Islet of Langerhans (tissue), 1 donor: ENCODE data around the gene ZNF433.
"Not testable (repeated sequence)": the region's sequence is repeated elsewhere in the genome, so short reads cannot be mapped to it uniquely, and the experiment has no call there.

ENCODE experiments used
- FAIRE-seq: peaks from one replicate; lab custom pipeline; 2011; peaks lifted over from hg19 to GRCh38; lab: Jason Lieb, UNC

Gene ZNF433

GRCh38 chr19:12035220-12036172, at the start of gene ZNF433:
ZNF433 (minus strand) TSS chr19:12035679; CDS start chr19:12035539, 140 bp downstream.
- FAIRE-seq: peak; percentile 41

DNA sequence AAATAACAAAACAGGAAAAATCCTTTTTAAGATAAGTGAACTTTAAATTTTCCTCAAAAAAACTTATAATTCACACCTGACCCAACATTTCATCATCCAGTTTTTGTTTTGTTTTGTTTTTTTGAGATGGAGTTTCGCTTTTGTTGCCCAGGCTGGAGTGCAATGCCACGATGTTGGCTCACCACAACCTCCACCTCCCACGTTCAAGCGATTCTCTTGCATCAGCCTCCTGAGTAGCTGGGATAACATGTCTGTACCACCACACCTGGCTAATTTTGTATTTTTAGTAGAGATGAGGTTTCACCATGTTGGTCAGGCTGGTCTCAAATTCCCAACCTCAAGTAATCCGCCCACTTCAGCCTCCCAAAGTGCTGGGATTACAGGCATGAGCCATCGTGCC, 47.9 kb upstream of the ZNF433 start:
- FAIRE-seq: not testable (repeated sequence)

GRCh38 chr19:12077375-12077774, 41.9 kb upstream of the ZNF433 start:
- FAIRE-seq: no peak

- FAIRE-seq: not testable (repeated sequence)
Measured at GRCh38 chr19:12076331-12076730, 40.9 kb upstream of the ZNF433 start.

GRCh38 chr19:12075538-12076139, 40.2 kb upstream of the ZNF433 start:
- FAIRE-seq: no peak

GRCh38 chr19:12064590-12065538, 29.4 kb upstream of the ZNF433 start, which contains the start of gene ZNF844:
ZNF844 (plus strand) TSS chr19:12064731; CDS start chr19:12064874, 143 bp downstream.
- FAIRE-seq: no peak

DNA sequence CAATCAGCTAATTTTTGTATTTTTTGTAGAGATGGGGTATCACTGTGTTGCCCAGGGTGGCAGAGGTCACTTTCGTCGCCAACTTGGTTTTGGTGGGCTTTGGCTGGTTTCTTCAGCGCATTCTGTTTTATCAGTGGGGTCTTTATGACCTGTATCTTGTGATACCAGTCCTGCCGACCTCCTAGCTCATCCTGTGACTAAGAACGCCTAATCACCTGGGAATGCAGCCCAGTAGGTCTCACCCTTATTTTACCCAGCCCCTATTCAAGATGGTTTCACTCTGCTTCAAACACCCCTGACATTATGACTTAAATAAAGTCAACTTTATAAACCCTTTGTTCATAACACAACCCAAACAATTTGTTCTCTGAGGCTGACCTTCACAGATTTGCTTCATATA, 20.3 kb upstream of the ZNF433 start:
- FAIRE-seq: no peak

DNA sequence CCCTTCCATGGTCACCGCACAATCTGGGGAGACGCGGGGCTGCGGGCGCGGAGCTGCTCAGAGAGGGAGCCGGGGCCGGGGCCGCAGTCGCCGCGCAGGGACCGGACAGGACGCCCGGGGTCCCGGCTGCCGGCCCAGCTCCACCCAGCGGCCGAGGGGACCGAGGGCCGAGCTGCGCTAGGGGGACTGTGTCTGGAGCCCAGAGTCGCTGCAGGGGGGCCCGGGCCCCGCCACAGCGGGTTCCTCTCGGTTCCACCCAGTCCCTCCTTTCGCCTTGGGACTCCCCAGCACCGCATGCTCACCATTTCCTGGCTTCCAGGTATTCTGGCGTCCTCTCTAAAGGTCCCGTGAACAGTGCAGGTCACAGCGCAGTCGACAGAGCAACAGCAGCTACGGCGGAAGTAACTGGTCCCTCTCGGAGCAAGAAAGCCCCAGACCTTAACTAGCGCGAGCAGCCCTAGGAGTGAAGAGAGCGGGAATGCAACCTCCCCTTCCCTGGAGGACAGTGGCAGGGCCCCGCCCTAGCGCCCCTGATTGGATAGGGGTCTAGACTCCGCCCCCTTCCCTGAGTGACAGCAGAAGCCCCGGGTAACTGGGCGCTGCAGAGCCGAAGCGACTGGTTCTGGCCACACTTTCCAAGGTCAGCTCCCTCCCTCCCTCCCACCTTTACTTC, 17.2 kb upstream of the ZNF433 start, which contains the start of gene ZNF878:
ZNF878 (minus strand) TSS at position 465 of the 673 bp plus-strand sequence; CDS start at position 305, 160 bp downstream.
- no peak for FAIRE-seq

GRCh38 chr19:12052091-12052496, 16.6 kb upstream of the ZNF433 start:
- FAIRE-seq: no peak

DNA sequence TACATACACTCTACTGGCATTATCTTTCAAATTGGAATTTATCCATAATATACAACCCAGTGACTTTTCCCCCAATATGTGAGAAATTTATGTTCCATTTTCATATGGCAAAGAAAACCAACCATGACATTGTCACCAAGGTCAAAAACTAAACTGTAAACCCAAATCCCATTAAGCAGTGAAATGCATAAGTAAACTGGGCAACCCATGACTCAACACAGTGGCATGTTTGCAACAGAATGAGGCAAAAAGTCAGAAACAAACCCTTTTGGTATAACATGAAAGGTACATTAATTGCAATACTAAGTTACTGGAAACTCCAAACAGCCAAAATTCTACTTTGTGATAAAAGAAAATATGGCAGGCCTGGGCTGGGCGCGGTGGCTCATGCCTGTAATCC, 12.4 kb upstream of the ZNF433 start:
- FAIRE-seq: no peak

GRCh38 chr19:12043752-12044422, 8.4 kb upstream of the ZNF433 start:
- FAIRE-seq: no peak

- no peak for FAIRE-seq
Measured at GRCh38 chr19:12042893-12043292, 7.4 kb upstream of the ZNF433 start.

- FAIRE-seq: no peak
Measured at GRCh38 chr19:12034620-12035019, 859 bp downstream of the ZNF433 start.

- no peak for FAIRE-seq
Measured at GRCh38 chr19:12034198-12034597, 1.3 kb downstream of the ZNF433 start.

GRCh38 chr19:12015753-12016116, 19.7 kb downstream of the ZNF433 start:
- FAIRE-seq: no peak

DNA sequence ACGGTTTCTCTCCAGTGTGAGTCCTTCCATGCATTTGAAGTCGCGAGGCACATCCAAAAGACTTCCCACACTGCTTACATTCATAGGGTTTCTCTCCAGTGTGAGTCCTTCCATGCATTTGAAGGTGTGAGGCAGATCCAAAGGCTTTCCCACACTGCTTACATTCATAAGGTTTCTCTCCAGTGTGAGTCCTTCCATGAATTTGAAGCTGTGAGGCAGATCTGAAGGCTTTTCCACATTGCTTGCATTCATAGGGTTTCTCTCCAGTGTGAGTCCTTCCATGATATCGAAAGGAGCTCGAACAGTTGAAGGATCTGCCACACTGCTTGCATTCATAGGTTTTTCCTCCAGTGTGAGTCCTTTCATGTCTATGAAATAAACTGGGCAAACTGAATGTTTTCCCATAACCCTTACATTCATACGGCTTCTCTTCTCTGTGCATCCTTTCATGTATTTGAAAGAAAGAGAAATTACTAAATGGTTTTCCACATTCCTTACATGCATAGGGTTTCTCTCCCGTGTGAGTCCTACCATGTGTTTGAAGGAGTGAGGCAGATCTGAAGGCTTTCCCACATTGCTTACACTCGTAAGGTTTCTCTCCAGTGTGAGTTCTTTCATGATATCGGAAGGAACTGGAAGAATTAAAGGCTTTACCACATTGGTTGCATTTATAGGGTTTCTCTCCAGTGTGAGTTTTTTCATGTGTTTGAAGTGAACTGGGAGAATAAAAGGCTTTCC, 20.3 kb downstream of the ZNF433 start:
- FAIRE-seq: no peak

DNA sequence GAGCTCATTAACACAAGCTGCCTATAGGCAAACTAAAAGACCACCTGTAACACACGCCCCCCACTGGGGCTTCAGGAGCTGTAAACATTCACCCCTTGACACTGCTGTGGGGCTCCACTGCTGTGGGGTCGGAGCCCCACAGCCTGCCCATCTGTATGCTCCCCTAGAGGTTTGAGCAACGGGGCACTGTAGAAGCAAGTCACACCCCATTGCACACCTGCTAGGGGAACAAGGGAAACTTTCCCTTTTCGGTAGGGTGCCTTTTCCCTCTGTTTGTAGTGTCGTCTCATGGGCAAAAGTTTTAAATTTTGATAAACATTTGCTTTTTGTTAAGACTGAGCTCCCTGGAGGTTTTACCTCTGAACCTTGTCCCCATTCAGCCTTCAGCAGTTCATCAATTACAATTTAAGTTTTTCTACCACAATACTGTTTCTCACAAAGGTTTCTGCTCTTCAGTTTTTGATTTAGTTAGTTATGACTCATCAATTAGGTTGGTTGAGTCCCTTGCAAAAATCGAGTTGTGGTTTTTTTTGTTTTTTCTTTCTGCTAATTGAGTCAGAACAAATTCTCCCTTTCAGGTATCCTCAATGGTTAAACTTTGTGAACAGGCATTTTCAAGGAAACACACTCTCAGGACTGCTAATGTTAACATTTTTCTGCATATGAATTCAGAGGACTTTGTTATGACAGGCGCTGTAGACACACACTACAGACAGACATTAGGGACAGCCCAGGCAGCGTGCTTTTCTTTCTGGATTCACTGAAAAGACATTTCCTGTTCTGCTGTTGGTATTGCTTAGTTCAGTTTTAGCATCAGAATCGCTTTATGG, 35.1 kb downstream of the ZNF433 start:
- FAIRE-seq: no peak

DNA sequence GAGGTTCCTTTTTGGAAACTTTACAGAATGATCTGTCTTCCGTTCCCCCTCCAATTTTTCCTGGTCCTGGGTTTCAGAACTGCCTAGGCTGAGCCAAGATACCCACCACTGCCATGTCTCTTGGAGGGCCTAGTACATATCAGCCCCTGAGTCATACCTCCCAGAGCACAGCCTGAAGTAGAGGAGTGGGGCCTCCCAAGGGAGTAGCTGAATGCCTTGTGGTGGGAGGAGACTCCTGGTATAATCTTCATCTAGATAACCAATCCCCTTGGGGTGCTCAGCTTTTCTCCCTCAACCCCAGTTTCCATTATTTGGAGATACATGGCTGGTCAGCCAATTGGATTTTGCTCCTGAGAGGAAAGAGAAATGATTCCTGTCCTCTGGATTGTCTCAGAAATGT, 40.3 kb downstream of the ZNF433 start:
- FAIRE-seq: no peak

DNA sequence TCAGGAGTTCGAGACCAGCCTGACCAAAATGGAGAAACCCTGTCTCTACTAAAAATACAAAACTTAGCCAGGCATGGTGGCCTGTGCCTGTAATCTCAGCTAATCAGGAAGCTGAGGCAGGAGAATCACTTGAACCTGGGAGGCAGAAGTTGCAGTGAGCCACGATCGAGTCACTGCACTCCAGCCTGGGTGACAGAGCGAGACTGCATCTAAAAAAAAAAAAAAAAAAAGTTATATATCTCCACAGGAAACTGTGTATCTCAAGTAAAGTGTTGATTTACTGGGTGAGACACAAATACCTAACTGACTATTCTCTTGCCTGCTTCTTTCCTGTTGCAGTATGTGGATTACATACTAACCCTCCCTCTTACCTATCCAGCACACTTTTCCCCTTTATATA, 43.6 kb downstream of the ZNF433 start:
- FAIRE-seq: not testable (repeated sequence)

GRCh38 chr19:11989112-11989456, 46.4 kb downstream of the ZNF433 start:
- peak; percentile 71 for FAIRE-seq
